NB4 (cell line): ENCODE data around the gene EFCAB12.

ENCODE experiments used
- CTCF ChIP-seq: IDR thresholded peaks from one replicate; pipeline ENCODE4 v1.5.1; 2012; ENCODE audit warnings: low read depth, low read length
- MAX ChIP-seq: IDR thresholded peaks from 2 replicates; pipeline ENCODE4 v1.6.1; 2011; ENCODE audit warnings: low read depth, low read length
- POLR2A ChIP-seq: IDR thresholded peaks from 2 replicates; pipeline ENCODE4 v1.6.1; 2011; ENCODE audit warnings: mild to moderate bottlenecking; ENCODE audit not compliant: insufficient read length; ENCODE audit errors: extremely low read depth

DNA sequence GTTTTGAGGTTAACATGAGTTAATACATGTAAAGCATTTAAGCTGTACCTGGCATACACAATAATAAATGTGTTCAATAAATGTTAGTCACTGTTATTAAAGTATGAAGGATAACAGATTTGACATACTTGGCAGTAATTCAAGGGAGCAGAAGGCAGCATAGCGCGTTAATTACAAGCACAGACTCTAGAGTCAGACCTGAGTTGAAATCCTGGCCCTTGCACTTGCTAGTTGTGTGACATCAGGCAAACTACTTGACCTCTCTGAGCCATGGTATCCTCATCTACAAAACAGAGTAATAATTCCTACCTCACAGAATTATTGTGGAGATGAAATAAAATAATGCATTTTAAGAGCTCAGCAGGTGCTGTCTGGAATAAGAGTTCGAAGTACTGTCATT lies 17.0 kb upstream of the EFCAB12 start:
- no peak for TF ChIP-seq CTCF
- TF ChIP-seq POLR2A = no peak
- no peak for TF ChIP-seq MAX
